Measurements from ENCODE around the gene EMSY.

GRCh38 chr11:76596652-76597051, 151.8 kb downstream of the EMSY start:
- TF ChIP-seq CTCF (conservative IDR thresholded peaks at IDR 0.05; ENCODE audit: low read depth, low read length) = no peak
- no peak for TF ChIP-seq EZH2 (IDR thresholded peaks at IDR 0.05; ENCODE audit: borderline replicate concordance, low read depth, low read length, poor library complexity, severe bottlenecking)
